Measurements from ENCODE around the gene EPHB6.

The EPHB6 gene

GRCh38 chr7:142864980-142865747 is 10.3 kb downstream of the EPHB6 start:
- Histone ChIP-seq H3K4me3 (ENCODE audit: low read length) (no peak overlapping the region), H3K27me3 (ENCODE audit: control insufficient read depth, insufficient read depth, low read length) (no peaks in the 10 kb centered on the region), H3K36me3 (ENCODE audit: control insufficient read depth, insufficient read depth, low read length) (no peaks in the 10 kb centered on the region; the same call in 1 of the 2 replicates), H3K4me1 (ENCODE audit: control insufficient read depth, insufficient read depth, low read length) (peaks cover 3% of the 10 kb centered on the region), H3K9me3 (ENCODE audit: control insufficient read depth, insufficient read depth, low read length) (no peaks in the 10 kb centered on the region), H3K27ac (ENCODE audit: low read length) (no peak overlapping the region)
- no CpG with 5 or more reads among the region's 14 CpGs for WGBS (ENCODE audit: insufficient coverage, insufficient read length)
- no peak for DNase-seq (ENCODE audit: low read depth, low spot score)

DNA sequence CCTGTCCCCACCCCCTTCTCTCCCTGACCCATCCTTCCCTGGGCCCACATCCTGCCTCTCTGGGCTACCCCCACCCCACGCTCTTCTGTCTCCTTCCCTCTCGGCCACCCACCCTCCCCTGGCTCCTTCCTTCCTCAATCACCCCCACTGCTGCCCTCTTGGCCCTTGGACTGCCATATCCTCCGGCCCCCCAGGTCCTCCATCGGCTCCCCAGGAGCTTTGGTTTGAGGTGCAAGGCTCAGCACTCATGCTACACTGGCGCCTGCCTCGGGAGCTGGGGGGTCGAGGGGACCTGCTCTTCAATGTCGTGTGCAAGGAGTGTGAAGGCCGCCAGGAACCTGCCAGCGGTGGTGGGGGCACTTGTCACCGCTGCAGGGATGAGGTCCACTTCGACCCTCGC is 10.9 kb downstream of the EPHB6 start:
- peaks cover 3% of the 10 kb centered on the region for H3K4me1 ChIP-seq (ENCODE audit: control insufficient read depth, insufficient read depth, low read length)
- H3K27ac ChIP-seq (ENCODE audit: low read length) = no peak overlapping the region
- DNase-seq (ENCODE audit: low read depth, low spot score) = no peak
- no peak overlapping the region for H3K4me3 ChIP-seq (ENCODE audit: low read length)
- H3K36me3 ChIP-seq (ENCODE audit: control insufficient read depth, insufficient read depth, low read length) = no peaks in the 10 kb centered on the region; the same call in 1 of the 2 replicates
- H3K27me3 ChIP-seq (ENCODE audit: control insufficient read depth, insufficient read depth, low read length) = no peaks in the 10 kb centered on the region
- no CpG with 5 or more reads among the region's 13 CpGs for WGBS (ENCODE audit: insufficient coverage, insufficient read length)
- H3K9me3 ChIP-seq (ENCODE audit: control insufficient read depth, insufficient read depth, low read length) = no peaks in the 10 kb centered on the region

DNA sequence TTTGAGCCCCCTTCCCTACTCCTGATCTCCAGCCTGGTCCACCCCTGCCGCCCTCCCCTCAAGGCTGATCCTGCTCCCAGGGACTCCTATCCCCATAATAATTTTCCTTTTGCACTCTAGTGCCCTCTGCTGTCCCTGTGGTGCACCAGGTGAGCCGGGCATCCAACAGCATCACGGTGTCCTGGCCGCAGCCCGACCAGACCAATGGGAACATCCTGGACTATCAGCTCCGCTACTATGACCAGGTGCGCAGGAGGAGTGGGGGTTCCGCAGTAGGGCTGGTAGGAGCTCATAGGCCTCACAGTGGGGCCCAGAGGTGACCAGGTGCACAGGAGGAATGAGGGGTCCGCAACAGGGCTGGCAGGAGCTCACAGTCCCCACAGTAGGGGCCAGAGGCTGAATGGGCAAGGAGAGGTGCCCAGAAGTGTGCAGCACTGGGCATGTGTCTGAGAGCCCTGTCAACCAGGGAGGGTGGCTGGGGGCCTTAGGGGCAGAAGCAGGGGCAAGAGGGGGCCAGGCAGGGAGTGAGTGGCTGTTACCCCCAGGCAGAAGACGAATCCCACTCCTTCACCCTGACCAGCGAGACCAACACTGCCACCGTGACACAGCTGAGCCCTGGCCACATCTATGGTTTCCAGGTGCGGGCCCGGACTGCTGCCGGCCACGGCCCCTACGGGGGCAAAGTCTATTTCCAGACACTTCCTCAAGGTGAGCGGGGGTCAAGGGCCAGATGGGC is 11.7 kb downstream of the EPHB6 start:
- no peaks in the 10 kb centered on the region for H3K27me3 ChIP-seq (ENCODE audit: control insufficient read depth, insufficient read depth, low read length)
- no CpG with 5 or more reads among the region's 18 CpGs for WGBS (ENCODE audit: insufficient coverage, insufficient read length)

DNA sequence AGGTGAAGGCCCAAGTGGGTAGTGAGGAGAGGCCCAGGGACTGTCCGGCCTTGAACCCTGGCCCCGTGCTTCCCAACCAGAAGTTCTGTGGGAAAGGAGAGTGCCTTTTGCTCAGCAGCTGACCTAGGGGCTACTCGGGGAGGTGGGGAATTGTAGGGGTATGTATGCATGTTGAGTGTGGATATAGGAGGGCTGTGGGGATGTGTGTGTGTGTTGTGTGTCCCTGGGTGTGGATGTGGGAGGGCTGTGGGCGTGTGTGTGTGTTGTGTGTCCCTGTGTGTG is 12.2 kb downstream of the EPHB6 start:
- peaks cover 2% of the 10 kb centered on the region for H3K4me1 ChIP-seq (ENCODE audit: control insufficient read depth, insufficient read depth, low read length)
- WGBS (ENCODE audit: insufficient coverage, insufficient read length) = no CpG with 5 or more reads among the region's 4 CpGs
- H3K4me3 ChIP-seq (ENCODE audit: low read length) = no peak overlapping the region
- no peak overlapping the region for H3K27ac ChIP-seq (ENCODE audit: low read length)
- H3K9me3 ChIP-seq (ENCODE audit: control insufficient read depth, insufficient read depth, low read length) = no peaks in the 10 kb centered on the region
- no peak for DNase-seq (ENCODE audit: low read depth, low spot score)
- H3K27me3 ChIP-seq (ENCODE audit: control insufficient read depth, insufficient read depth, low read length) = no peaks in the 10 kb centered on the region
- no peaks in the 10 kb centered on the region; the same call in 1 of the 2 replicates for H3K36me3 ChIP-seq (ENCODE audit: control insufficient read depth, insufficient read depth, low read length)

More for the DNA sequence above, 11.7 kb downstream of the EPHB6 start:
- H3K4me1 ChIP-seq (ENCODE audit: control insufficient read depth, insufficient read depth, low read length) = peaks cover 3% of the 10 kb centered on the region
- no peak overlapping the region for H3K27ac ChIP-seq (ENCODE audit: low read length)
- H3K4me3 ChIP-seq (ENCODE audit: low read length) = no peak overlapping the region
- H3K9me3 ChIP-seq (ENCODE audit: control insufficient read depth, insufficient read depth, low read length) = no peaks in the 10 kb centered on the region
- H3K36me3 ChIP-seq (ENCODE audit: control insufficient read depth, insufficient read depth, low read length) = no peaks in the 10 kb centered on the region; the same call in 1 of the 2 replicates
- DNase-seq (ENCODE audit: low read depth, low spot score) = no peak

GRCh38 chr7:142867398-142868187 is 12.7 kb downstream of the EPHB6 start:
- no CpG with 5 or more reads among the region's 18 CpGs for WGBS (ENCODE audit: insufficient coverage, insufficient read length)
- Histone ChIP-seq H3K36me3 (ENCODE audit: control insufficient read depth, insufficient read depth, low read length) (no peaks in the 10 kb centered on the region; the same call in 1 of the 2 replicates), H3K27ac (ENCODE audit: low read length) (no peak overlapping the region), H3K9me3 (ENCODE audit: control insufficient read depth, insufficient read depth, low read length) (no peaks in the 10 kb centered on the region), H3K27me3 (ENCODE audit: control insufficient read depth, insufficient read depth, low read length) (no peaks in the 10 kb centered on the region), H3K4me3 (ENCODE audit: low read length) (no peak overlapping the region), H3K4me1 (ENCODE audit: control insufficient read depth, insufficient read depth, low read length) (peaks cover 2% of the 10 kb centered on the region)
- DNase-seq (ENCODE audit: low read depth, low spot score) = no peak

DNA sequence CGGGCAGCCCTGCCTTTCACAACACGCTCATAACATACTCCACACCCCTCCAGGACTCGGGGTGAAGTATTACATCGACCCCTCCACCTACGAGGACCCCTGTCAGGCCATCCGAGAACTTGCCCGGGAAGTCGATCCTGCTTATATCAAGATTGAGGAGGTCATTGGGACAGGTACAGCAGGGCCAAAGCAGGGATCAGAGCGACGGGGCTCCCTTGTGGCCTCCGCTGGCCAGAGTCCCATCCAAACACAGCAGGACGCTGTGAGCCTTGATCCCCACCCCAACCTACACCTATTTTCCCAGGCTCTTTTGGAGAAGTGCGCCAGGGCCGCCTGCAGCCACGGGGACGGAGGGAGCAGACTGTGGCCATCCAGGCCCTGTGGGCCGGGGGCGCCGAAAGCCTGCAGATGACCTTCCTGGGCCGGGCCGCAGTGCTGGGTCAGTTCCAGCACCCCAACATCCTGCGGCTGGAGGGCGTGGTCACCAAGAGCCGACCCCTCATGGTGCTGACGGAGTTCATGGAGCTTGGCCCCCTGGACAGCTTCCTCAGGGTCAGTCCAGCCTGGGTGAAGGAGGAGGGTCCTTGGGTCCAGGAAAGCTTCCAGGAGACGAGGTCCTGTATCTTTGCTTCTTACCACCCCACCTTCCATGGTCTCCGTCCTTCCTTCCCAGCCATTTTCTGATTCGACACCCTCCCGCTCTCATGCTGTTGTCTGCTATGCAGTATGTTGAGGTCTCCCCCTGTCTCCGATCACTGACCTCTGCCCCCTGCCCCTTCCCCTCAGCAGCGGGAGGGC is 13.5 kb downstream of the EPHB6 start:
- Histone ChIP-seq H3K4me1 (ENCODE audit: control insufficient read depth, insufficient read depth, low read length) (no peaks in the 10 kb centered on the region; the same call in 1 of the 2 replicates), H3K36me3 (ENCODE audit: control insufficient read depth, insufficient read depth, low read length) (no peaks in the 10 kb centered on the region; the same call in 1 of the 2 replicates), H3K4me3 (ENCODE audit: low read length) (no peak overlapping the region), H3K27ac (ENCODE audit: low read length) (no peak overlapping the region), H3K27me3 (ENCODE audit: control insufficient read depth, insufficient read depth, low read length) (no peaks in the 10 kb centered on the region), H3K9me3 (ENCODE audit: control insufficient read depth, insufficient read depth, low read length) (no peaks in the 10 kb centered on the region)
- WGBS (ENCODE audit: insufficient coverage, insufficient read length) = no CpG with 5 or more reads among the region's 31 CpGs
- no peak for DNase-seq (ENCODE audit: low read depth, low spot score)

GRCh38 chr7:142868986-142869415 is 14.1 kb downstream of the EPHB6 start:
- no peak overlapping the region for H3K4me3 ChIP-seq (ENCODE audit: low read length)
- no CpG with 5 or more reads among the region's 11 CpGs for WGBS (ENCODE audit: insufficient coverage, insufficient read length)
- H3K4me1 ChIP-seq (ENCODE audit: control insufficient read depth, insufficient read depth, low read length) = no peaks in the 10 kb centered on the region; the same call in 1 of the 2 replicates
- H3K27ac ChIP-seq (ENCODE audit: low read length) = no peak overlapping the region
- no peaks in the 10 kb centered on the region for H3K9me3 ChIP-seq (ENCODE audit: control insufficient read depth, insufficient read depth, low read length)
- no peaks in the 10 kb centered on the region for H3K27me3 ChIP-seq (ENCODE audit: control insufficient read depth, insufficient read depth, low read length)
- H3K36me3 ChIP-seq (ENCODE audit: control insufficient read depth, insufficient read depth, low read length) = no peaks in the 10 kb centered on the region; the same call in 1 of the 2 replicates
- no peak for DNase-seq (ENCODE audit: low read depth, low spot score)

- DNase-seq (ENCODE audit: low read depth, low spot score) = no peak
- no peaks in the 10 kb centered on the region for H3K27me3 ChIP-seq (ENCODE audit: control insufficient read depth, insufficient read depth, low read length)
- WGBS (ENCODE audit: insufficient coverage, insufficient read length) = no CpG with 5 or more reads among the region's 2 CpGs
- H3K4me1 ChIP-seq (ENCODE audit: control insufficient read depth, insufficient read depth, low read length) = no peaks in the 10 kb centered on the region; the same call in 1 of the 2 replicates
- no peak overlapping the region for H3K4me3 ChIP-seq (ENCODE audit: low read length)
- H3K27ac ChIP-seq (ENCODE audit: low read length) = no peak overlapping the region
- H3K36me3 ChIP-seq (ENCODE audit: control insufficient read depth, insufficient read depth, low read length) = no peaks in the 10 kb centered on the region; the same call in 1 of the 2 replicates
- no peaks in the 10 kb centered on the region for H3K9me3 ChIP-seq (ENCODE audit: control insufficient read depth, insufficient read depth, low read length)
Observed at GRCh38 chr7:142869434-142869833, 14.6 kb downstream of the EPHB6 start.

DNA sequence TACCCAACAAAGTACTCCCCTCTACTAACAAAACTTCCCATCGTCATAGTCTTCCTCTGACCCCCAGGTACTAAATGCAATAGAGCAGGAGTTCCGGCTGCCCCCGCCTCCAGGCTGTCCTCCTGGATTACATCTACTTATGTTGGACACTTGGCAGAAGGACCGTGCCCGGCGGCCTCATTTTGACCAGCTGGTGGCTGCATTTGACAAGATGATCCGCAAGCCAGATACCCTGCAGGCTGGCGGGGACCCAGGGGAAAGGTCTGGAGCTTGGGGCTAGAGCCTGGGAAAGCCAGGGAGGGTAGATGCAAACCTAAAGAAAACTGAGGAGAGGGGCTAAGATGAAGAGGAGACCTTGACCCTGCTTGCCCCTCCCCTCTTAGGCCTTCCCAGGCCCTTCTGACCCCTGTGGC is 15.3 kb downstream of the EPHB6 start:
- Histone ChIP-seq H3K27me3 (ENCODE audit: control insufficient read depth, insufficient read depth, low read length) (no peaks in the 10 kb centered on the region), H3K4me3 (ENCODE audit: low read length) (no peak overlapping the region), H3K9me3 (ENCODE audit: control insufficient read depth, insufficient read depth, low read length) (no peaks in the 10 kb centered on the region), H3K27ac (ENCODE audit: low read length) (no peak overlapping the region), H3K36me3 (ENCODE audit: control insufficient read depth, insufficient read depth, low read length) (no peaks in the 10 kb centered on the region; the same call in 1 of the 2 replicates), H3K4me1 (ENCODE audit: control insufficient read depth, insufficient read depth, low read length) (no peaks in the 10 kb centered on the region; the same call in 1 of the 2 replicates)
- WGBS (ENCODE audit: insufficient coverage, insufficient read length) = no CpG with 5 or more reads among the region's 8 CpGs
- DNase-seq (ENCODE audit: low read depth, low spot score) = no peak
